Muscle layer of colon (tissue), 2 donors: ENCODE measurements around the gene MT1X.

Experiments
- H3K27ac ChIP-seq: one replicate; pipeline ENCODE4 v1.7.0; 2013; ENCODE audit warnings: low read depth, mild to moderate bottlenecking, low read length, moderate library complexity
- H3K27me3 ChIP-seq, 2 donors: one replicate each; pipeline ENCODE4 v1.7.0; 2013; ENCODE audit warnings: low read length in 2 of 2, mild to moderate bottlenecking in 2 of 2; ENCODE audit not compliant: insufficient read depth in 2 of 2, control insufficient read depth in 1 of 2
- H3K36me3 ChIP-seq: one replicate; pipeline ENCODE4 v1.7.0; 2013; ENCODE audit warnings: mild to moderate bottlenecking, low read length; ENCODE audit not compliant: insufficient read depth
- H3K4me1 ChIP-seq: one replicate; pipeline ENCODE4 v1.7.0; 2013; ENCODE audit warnings: mild to moderate bottlenecking, low read length; ENCODE audit not compliant: insufficient read depth
- H3K4me3 ChIP-seq, 2 donors: one replicate each; pipeline ENCODE4 v1.7.0; 2013; ENCODE audit warnings: low read length in 2 of 2, low read depth in 1 of 2, mild to moderate bottlenecking in 1 of 2, moderate library complexity in 1 of 2
- H3K9ac ChIP-seq: one replicate; pipeline ENCODE4 v1.7.0; 2013; ENCODE audit warnings: low read length
- H3K9me3 ChIP-seq: one replicate; pipeline ENCODE4 v1.7.0; 2013; ENCODE audit warnings: mild to moderate bottlenecking, low read length
- donor health status: abdominal sarcoma.
- donor health status: Adenocarcinoma of cecum.

The MT1X gene

GRCh38 chr16:56643080-56643778 is 39.0 kb upstream of the MT1X start:
- Histone ChIP-seq H3K9ac (no peak overlapping the region), H3K36me3 (no peaks in the 10 kb centered on the region), H3K9me3 (no peaks in the 10 kb centered on the region), H3K4me3 (peak overlapping the region; percentile 28 to 38), H3K27ac (no peak overlapping the region), H3K27me3 (peaks cover 50 to 62% of the 10 kb centered on the region in 2 donors), H3K4me1 (peaks cover 12% of the 10 kb centered on the region)

DNA sequence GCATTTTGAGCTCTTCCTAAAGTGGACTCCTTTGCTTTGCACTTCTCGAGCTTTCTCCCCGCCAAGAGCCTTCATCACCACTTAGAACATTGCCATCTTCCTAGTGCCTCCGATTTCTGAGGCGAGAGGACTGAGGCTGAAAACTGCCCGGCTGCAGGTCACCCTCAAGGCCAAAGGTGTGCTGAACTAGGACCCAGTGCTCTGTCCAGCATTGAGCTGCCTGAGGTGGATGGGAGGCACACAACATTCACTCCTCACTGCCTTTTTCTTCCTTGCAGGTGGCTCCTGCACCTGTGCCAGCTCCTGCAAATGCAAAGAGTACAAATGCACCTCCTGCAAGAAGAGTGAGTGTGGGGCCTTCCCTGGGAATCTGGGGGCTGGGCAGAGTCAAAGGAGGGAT is 38.4 kb upstream of the MT1X start:
- H3K36me3 ChIP-seq = no peaks in the 10 kb centered on the region
- peaks cover 8% of the 10 kb centered on the region for H3K4me1 ChIP-seq
- no peak overlapping the region for H3K9ac ChIP-seq
- H3K27ac ChIP-seq = no peak overlapping the region
- H3K4me3 ChIP-seq = peak overlapping the region; percentile 28 to 38
- peaks cover 47 to 62% of the 10 kb centered on the region in 2 donors for H3K27me3 ChIP-seq
- no peaks in the 10 kb centered on the region for H3K9me3 ChIP-seq

GRCh38 chr16:56645311-56645710 is 37.0 kb upstream of the MT1X start:
- Histone ChIP-seq H3K4me3 (no peak overlapping the region), H3K27ac (no peak overlapping the region), H3K9ac (no peak overlapping the region), H3K4me1 (peaks cover 6% of the 10 kb centered on the region), H3K36me3 (no peaks in the 10 kb centered on the region), H3K9me3 (no peaks in the 10 kb centered on the region), H3K27me3 (peaks cover 32 to 51% of the 10 kb centered on the region in 2 donors)

DNA sequence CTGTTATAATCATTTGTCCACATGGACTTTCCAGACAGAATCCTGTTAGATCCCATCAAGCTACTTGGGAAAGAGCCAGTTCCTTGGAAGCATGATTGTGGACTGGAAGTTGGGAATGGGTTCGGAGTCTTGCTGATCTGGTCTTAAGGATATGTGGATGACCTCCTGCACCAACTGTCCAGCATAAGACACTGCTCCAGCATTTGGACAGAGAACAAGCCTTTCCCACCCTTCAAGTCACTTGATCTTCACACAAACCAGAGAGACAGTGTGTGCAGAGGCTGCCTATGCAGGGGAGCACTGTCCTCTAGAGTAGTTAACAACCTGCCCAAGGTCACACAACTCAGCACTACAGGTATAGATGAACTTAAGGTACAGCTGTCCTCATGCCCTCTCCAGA is 36.4 kb upstream of the MT1X start:
- Histone ChIP-seq H3K27ac (no peak overlapping the region), H3K27me3 (peaks cover 28 to 51% of the 10 kb centered on the region in 2 donors), H3K4me3 (no peak overlapping the region), H3K4me1 (peaks cover 6% of the 10 kb centered on the region), H3K9me3 (no peaks in the 10 kb centered on the region), H3K36me3 (no peaks in the 10 kb centered on the region), H3K9ac (no peak overlapping the region)

GRCh38 chr16:56647641-56648431 is 34.4 kb upstream of the MT1X start:
- H3K27ac ChIP-seq = no peak overlapping the region
- no peaks in the 10 kb centered on the region for H3K9me3 ChIP-seq
- peaks cover 6% of the 10 kb centered on the region for H3K4me1 ChIP-seq
- no peaks in the 10 kb centered on the region for H3K36me3 ChIP-seq
- no peak overlapping the region for H3K9ac ChIP-seq
- H3K4me3 ChIP-seq = no peak overlapping the region
- H3K27me3 ChIP-seq = peaks cover 28 to 51% of the 10 kb centered on the region in 2 donors

- no peaks in the 10 kb centered on the region for H3K36me3 ChIP-seq
- peaks cover 23 to 36% of the 10 kb centered on the region in 2 donors for H3K27me3 ChIP-seq
- H3K4me3 ChIP-seq = no peak overlapping the region
- H3K9ac ChIP-seq = no peak overlapping the region
- H3K27ac ChIP-seq = no peak overlapping the region
- no peaks in the 10 kb centered on the region for H3K9me3 ChIP-seq
- H3K4me1 ChIP-seq = no peaks in the 10 kb centered on the region
Measured at GRCh38 chr16:56649271-56649670, 33.0 kb upstream of the MT1X start.

- Histone ChIP-seq H3K9me3 (no peaks in the 10 kb centered on the region), H3K9ac (no peak overlapping the region), H3K36me3 (no peaks in the 10 kb centered on the region), H3K4me1 (no peaks in the 10 kb centered on the region), H3K27ac (no peak overlapping the region), H3K27me3 (peaks cover 18 to 31% of the 10 kb centered on the region in 2 donors), H3K4me3 (no peak overlapping the region)
Measured at GRCh38 chr16:56649820-56650219, 32.5 kb upstream of the MT1X start.

- Histone ChIP-seq H3K9me3 (no peaks in the 10 kb centered on the region), H3K4me3 (no peak within 1 kb of the TSS), H3K4me1 (no peaks in the 10 kb centered on the region), H3K27me3 (peaks cover 6 to 17% of the 10 kb centered on the region in 2 donors), H3K9ac (no peak within 1 kb of the TSS), H3K27ac (no peak within 1 kb of the TSS), H3K36me3 (no peaks in the 10 kb centered on the region)
Measured at GRCh38 chr16:56651586-56651985, 30.7 kb upstream of the MT1X start, which contains the start of gene MT1B. Gene MT1B, plus strand, starts transcription at chr16:56651886. Its CDS starts 68 bp downstream, at chr16:56651954.

- Histone ChIP-seq H3K9me3 (no peaks in the 10 kb centered on the region), H3K4me1 (no peaks in the 10 kb centered on the region), H3K4me3 (no peak overlapping the region), H3K9ac (no peak overlapping the region), H3K36me3 (no peaks in the 10 kb centered on the region), H3K27me3 (peaks cover 6 to 14% of the 10 kb centered on the region in 2 donors), H3K27ac (no peak overlapping the region)
Measured at GRCh38 chr16:56652600-56652999, 29.7 kb upstream of the MT1X start.

DNA sequence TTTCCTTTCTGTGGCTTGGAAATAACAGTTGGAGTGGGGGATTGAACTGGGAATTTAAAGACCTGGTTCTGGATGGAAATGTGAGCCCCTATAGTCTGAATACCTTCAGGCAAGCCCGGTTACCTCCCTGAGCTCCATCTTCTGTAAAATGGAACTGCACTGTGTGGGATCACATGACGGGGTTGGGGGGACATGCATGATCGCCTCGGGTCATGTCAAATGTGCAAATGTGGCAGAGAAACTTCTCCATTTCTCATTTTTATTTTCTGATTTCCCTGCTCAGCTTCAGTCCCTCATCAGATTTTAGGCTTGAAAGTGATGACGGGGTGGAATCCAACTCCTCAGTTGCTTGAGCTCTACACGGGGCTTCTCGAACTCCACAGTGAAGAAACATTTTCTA is 29.1 kb upstream of the MT1X start:
- peaks cover 5 to 14% of the 10 kb centered on the region in 2 donors for H3K27me3 ChIP-seq
- peaks cover 6% of the 10 kb centered on the region for H3K4me1 ChIP-seq
- H3K36me3 ChIP-seq = no peaks in the 10 kb centered on the region
- H3K4me3 ChIP-seq = no peak overlapping the region
- H3K27ac ChIP-seq = no peak overlapping the region
- H3K9ac ChIP-seq = no peak overlapping the region
- H3K9me3 ChIP-seq = no peaks in the 10 kb centered on the region

DNA sequence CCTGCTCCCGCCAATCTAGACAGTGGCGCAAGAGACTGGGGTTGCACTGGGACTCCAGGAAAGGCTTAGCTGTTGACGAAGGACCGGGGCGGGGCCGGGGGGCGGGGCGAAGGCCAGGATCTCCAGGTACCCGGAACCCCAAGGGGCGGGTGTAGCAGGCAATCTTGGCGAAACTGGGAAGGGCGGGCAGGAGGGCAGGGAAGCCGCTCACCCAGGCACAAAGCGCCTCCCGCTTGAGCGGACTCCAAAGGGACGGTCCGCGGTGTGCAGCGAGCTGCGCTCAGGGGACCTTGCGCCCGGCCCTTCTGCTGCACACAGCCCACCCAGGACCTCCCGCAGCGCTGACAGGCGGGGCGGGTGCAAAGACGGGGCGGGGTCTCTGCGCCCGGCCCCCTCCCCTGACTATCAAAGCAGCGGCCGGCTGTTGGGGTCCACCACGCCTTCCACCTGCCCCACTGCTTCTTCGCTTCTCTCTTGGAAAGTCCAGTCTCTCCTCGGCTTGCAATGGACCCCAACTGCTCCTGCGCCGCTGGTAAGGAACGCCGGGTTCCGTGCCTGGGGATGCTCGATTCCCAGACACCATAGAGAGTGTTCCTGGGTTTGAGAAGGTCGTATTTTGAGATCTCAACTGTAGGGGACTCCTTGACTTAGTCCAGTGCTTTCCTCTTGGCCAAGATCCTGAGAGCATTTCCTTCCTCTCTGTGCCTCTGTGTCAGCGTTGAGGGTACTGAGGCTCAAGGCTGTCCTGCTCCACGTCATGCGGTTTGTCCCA is 24.5 kb upstream of the MT1X start, which contains the start of gene MT1F:
Gene MT1F (plus strand): TSS at position 405 of the 772 bp plus-strand sequence. CDS start 100 bp downstream, at position 505.
- H3K4me1 ChIP-seq = peaks cover 11% of the 10 kb centered on the region
- H3K9ac ChIP-seq = no peak within 1 kb of the TSS
- no peak within 1 kb of the TSS for H3K27ac ChIP-seq
- no peaks in the 10 kb centered on the region for H3K9me3 ChIP-seq
- no peaks in the 10 kb centered on the region for H3K36me3 ChIP-seq
- H3K27me3 ChIP-seq = peaks cover 22 to 36% of the 10 kb centered on the region in 2 donors
- peak within 1 kb of the TSS in 1 of 2 donors; percentile 53 for H3K4me3 ChIP-seq
